ENCODE measurements around the gene IL17C. TPM values are rescaled to one million over a fixed set of nuclear protein-coding genes. Genes with fewer than 3 reads are reported as not detected.

Gene IL17C
- polyA plus RNA-seq, 2 of the 4 experiments (the other 2 are of a cell fraction) = not detected

DNA sequence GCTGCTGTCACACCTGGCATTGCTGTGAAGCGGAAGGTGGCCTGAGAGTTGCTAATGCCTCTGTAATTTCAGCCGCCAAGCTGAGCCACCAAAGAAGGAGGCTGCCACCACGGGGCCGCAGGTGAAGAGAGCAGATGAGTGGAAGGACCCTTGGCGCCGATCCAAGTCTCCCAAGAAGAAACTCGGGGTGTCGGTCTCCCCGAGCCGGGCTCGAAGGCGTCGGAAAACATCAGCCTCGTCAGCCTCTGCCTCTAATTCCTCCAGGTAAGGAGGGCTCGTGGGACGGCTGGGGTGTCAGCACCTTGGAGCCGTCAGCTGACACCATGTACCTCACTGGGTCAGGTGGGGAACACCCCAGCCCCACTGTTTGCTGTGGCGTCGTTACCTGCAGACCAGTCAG lies 16.2 kb upstream of the IL17C start:
- 92% methylated on average over 19 of the region's 19 CpGs for WGBS (ENCODE audit: missing lambda C conversion rate)
- no peak for DNase-seq (ENCODE audit: low read depth in 1 of 2, low spot score in 1 of 2)
- Histone ChIP-seq H3K27ac (no peak overlapping the region), H3K4me1 (no peaks in the 10 kb centered on the region), H3K4me3 (no peak overlapping the region), H3K4me2 (no peak overlapping the region), H3K9me3 (no peaks in the 10 kb centered on the region)
- POLR2A ChIA-PET = no interaction called here
- no peak for ATAC-seq
- TF ChIP-seq HEYL (CRISPR knock-in tag; IDR thresholded peaks at IDR 0.05) (no peak), FOSB (CRISPR knock-in tag; IDR thresholded peaks at IDR 0.05) (no peak), KDM1A (IDR thresholded peaks at IDR 0.05; ENCODE audit: low read depth) (no peak), CBX2 (IDR thresholded peaks at IDR 0.05; ENCODE audit: borderline replicate concordance, low read depth) (no peak), BHLHE40 (IDR thresholded peaks at IDR 0.05; ENCODE audit: low read depth, low read length) (no peak), RFX5 (IDR thresholded peaks at IDR 0.05) (no peak), HOXB13 (CRISPR knock-in tag; IDR thresholded peaks at IDR 0.05; ENCODE audit: low read depth) (no peak), JUNB (IDR thresholded peaks at IDR 0.05) (no peak), CHD4 (IDR thresholded peaks at IDR 0.05; ENCODE audit: borderline replicate concordance) (no peak), CBX8 (IDR thresholded peaks at IDR 0.05) (no peak), NFE2L2 (conservative IDR thresholded peaks at IDR 0.05; ENCODE audit: low read length) (no peak), PHF8 (IDR thresholded peaks at IDR 0.05; ENCODE audit: borderline replicate concordance, low read depth) (no peak)
- TF ChIP-seq, protein P1, sequence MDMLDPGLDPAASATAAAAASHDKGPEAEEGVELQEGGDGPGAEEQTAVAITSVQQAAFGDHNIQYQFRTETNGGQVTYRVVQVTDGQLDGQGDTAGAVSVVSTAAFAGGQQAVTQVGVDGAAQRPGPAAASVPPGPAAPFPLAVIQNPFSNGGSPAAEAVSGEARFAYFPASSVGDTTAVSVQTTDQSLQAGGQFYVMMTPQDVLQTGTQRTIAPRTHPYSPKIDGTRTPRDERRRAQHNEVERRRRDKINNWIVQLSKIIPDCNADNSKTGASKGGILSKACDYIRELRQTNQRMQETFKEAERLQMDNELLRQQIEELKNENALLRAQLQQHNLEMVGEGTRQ (IDR thresholded peaks at IDR 0.05) = no peak
- TF ChIP-seq, protein P2, sequence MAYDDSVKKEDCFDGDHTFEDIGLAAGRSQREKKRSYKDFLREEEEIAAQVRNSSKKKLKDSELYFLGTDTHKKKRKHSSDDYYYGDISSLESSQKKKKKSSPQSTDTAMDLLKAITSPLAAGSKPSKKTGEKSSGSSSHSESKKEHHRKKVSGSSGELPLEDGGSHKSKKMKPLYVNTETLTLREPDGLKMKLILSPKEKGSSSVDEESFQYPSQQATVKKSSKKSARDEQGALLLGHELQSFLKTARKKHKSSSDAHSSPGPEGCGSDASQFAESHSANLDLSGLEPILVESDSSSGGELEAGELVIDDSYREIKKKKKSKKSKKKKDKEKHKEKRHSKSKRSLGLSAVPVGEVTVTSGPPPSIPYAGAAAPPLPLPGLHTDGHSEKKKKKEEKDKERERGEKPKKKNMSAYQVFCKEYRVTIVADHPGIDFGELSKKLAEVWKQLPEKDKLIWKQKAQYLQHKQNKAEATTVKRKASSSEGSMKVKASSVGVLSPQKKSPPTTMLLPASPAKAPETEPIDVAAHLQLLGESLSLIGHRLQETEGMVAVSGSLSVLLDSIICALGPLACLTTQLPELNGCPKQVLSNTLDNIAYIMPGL (CRISPR knock-in tag; IDR thresholded peaks at IDR 0.05; ENCODE audit: borderline replicate concordance) = no peak
- TF ChIP-seq, protein P3, sequence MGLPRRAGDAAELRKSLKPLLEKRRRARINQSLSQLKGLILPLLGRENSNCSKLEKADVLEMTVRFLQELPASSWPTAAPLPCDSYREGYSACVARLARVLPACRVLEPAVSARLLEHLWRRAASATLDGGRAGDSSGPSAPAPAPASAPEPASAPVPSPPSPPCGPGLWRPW (IDR thresholded peaks at IDR 0.05) = no peak
- TF ChIP-seq, protein P4, sequence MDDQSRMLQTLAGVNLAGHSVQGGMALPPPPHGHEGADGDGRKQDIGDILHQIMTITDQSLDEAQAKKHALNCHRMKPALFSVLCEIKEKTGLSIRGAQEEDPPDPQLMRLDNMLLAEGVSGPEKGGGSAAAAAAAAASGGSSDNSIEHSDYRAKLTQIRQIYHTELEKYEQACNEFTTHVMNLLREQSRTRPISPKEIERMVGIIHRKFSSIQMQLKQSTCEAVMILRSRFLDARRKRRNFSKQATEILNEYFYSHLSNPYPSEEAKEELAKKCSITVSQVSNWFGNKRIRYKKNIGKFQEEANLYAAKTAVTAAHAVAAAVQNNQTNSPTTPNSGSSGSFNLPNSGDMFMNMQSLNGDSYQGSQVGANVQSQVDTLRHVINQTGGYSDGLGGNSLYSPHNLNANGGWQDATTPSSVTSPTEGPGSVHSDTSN (IDR thresholded peaks at IDR 0.05) = no peak
- TF ChIP-seq, protein P5, sequence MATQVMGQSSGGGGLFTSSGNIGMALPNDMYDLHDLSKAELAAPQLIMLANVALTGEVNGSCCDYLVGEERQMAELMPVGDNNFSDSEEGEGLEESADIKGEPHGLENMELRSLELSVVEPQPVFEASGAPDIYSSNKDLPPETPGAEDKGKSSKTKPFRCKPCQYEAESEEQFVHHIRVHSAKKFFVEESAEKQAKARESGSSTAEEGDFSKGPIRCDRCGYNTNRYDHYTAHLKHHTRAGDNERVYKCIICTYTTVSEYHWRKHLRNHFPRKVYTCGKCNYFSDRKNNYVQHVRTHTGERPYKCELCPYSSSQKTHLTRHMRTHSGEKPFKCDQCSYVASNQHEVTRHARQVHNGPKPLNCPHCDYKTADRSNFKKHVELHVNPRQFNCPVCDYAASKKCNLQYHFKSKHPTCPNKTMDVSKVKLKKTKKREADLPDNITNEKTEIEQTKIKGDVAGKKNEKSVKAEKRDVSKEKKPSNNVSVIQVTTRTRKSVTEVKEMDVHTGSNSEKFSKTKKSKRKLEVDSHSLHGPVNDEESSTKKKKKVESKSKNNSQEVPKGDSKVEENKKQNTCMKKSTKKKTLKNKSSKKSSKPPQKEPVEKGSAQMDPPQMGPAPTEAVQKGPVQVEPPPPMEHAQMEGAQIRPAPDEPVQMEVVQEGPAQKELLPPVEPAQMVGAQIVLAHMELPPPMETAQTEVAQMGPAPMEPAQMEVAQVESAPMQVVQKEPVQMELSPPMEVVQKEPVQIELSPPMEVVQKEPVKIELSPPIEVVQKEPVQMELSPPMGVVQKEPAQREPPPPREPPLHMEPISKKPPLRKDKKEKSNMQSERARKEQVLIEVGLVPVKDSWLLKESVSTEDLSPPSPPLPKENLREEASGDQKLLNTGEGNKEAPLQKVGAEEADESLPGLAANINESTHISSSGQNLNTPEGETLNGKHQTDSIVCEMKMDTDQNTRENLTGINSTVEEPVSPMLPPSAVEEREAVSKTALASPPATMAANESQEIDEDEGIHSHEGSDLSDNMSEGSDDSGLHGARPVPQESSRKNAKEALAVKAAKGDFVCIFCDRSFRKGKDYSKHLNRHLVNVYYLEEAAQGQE (IDR thresholded peaks at IDR 0.05) = no peak
- TF ChIP-seq, protein P6, sequence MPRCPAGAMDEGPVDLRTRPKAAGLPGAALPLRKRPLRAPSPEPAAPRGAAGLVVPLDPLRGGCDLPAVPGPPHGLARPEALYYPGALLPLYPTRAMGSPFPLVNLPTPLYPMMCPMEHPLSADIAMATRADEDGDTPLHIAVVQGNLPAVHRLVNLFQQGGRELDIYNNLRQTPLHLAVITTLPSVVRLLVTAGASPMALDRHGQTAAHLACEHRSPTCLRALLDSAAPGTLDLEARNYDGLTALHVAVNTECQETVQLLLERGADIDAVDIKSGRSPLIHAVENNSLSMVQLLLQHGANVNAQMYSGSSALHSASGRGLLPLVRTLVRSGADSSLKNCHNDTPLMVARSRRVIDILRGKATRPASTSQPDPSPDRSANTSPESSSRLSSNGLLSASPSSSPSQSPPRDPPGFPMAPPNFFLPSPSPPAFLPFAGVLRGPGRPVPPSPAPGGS (IDR thresholded peaks at IDR 0.05) = no peak
- TF ChIP-seq, protein P7, sequence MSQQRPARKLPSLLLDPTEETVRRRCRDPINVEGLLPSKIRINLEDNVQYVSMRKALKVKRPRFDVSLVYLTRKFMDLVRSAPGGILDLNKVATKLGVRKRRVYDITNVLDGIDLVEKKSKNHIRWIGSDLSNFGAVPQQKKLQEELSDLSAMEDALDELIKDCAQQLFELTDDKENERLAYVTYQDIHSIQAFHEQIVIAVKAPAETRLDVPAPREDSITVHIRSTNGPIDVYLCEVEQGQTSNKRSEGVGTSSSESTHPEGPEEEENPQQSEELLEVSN (IDR thresholded peaks at IDR 0.05; ENCODE audit: borderline replicate concordance, low read depth) = no peak
- CTCF ChIA-PET = interaction anchor here (0.5 kb wide), 1 partner anchor 835 kb away, joined by 4 read pairs; no protein-coding TSS in a partner anchor
- FAIRE-seq = no peak

Measured in A549 (cell line).